ENCODE measurements around the gene RBMS1. TPM values are rescaled to one million over a fixed set of nuclear protein-coding genes. Genes with fewer than 3 reads are reported as not detected.
A peak's percentile ranks its signal among the peaks of the same experiment; 100 is the strongest.

RBMS1 gene
- total RNA-seq, 1 donor from 2014 or later, result 53.0 TPM

DNA sequence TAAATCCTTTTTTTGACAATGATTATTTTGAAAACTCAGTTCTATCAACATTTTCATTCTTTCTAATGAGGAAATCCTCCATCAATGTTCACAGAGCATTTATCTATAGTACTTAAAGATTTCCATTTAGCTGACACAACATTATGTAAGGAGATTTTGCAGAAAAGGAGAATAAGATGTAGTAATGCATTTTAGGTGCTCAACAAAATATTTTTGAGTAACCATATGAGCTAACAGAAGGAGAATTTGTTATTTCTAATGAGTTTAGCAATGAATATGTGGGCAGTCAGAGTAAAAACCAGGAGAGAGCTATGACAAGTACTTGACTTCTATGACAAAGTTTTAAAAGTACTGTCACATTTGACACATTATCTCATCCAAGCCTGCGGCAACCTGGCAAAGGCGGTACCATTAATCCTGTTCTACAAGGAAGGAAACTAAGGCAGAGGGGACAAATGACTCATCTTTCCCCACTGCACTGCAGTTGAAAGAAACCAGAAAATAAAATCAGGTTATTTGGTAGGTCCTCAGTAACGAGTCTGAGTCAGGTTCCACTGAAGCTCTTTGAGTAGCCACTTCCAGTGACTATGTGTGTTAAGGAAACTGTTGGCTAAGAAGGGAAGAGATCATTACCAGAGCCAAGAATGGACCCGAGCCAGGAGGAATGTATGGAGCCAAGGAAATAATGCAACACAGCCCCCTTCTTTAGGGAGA, 159.4 kb downstream of the RBMS1 start:
- intact Hi-C loops (cut with DNase I), result no loop called here
- ATAC-seq (ENCODE audit: poor library complexity) (no peak), DNase-seq (no peak)

DNA sequence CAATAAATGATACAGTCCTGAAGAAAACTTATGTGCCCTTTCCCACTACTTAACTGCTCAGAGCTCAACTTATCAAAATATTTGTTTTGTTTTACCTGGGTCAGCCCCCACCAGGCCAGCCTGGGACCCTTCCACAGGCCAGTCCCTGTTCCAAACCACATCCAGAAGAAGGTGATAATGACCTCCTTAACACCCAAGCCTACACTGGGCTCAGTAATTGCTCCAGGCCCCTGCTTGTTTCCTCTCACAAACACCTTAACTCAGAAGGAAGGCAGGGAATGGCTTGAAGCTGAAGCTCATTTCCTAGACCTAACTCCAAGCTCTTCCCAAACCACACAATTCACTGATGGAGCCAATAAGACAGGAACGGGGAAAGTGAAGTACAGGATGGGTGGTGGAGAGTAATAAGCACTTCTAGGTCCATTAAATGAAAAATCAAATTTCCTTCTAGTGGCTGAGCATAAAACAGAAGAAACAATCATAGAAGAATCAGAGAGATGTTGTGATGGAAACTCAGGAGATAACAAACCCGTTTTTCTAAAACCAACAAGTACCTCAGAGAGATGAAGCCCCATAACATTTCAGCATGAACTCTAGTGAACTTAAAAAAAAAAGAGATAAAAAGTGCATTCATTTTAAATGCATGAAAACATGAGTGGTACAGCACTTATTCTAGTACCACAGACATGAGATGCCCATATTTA, 160.1 kb downstream of the RBMS1 start:
- DNase-seq (no peak), ATAC-seq (ENCODE audit: poor library complexity) (no peak)
- intact Hi-C loops (cut with DNase I), result no loop called here

DNA sequence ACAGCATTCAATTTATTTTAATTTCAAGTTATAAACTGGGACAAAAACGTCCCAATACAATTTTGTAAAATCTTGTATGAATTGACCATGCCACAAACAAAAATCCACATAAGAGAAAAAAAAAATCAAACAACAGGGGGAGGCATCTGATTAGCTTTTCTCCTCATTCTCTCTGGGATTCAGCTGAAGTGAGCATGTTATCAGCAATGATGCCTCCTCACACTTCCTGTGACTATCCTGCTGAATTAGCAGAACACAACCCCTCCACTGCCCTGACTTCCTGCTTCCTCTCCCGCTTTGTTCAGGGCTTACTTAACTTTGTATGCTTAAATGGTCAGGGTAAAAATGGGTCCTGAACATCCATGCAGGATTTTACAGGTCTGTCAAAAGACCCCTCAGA, 161.3 kb downstream of the RBMS1 start:
- intact Hi-C loops (cut with DNase I), result no loop called here
- ATAC-seq (ENCODE audit: poor library complexity) (peak; percentile 45), DNase-seq (no peak)

- intact Hi-C loops (cut with DNase I), result no loop called here
Observed at GRCh38 chr2:160331258-160332025, 162.2 kb downstream of the RBMS1 start.

GRCh38 chr2:160328811-160329527, 164.6 kb downstream of the RBMS1 start:
- ATAC-seq (ENCODE audit: poor library complexity) (peak; percentile 66), DNase-seq (no peak)
- intact Hi-C loops (cut with DNase I), result loop anchor here (10.0 kb wide), 2 partner anchors 76 to 646 kb away; no protein-coding TSS in a partner anchor

More at GRCh38 chr2:160331258-160332025, 162.2 kb downstream of the RBMS1 start:
- DNase-seq (peak; percentile 62), ATAC-seq (ENCODE audit: poor library complexity) (peak; percentile 85)

- no peak for ATAC-seq (ENCODE audit: poor library complexity)
- intact Hi-C loops (cut with DNase I), result loop anchor here (10.0 kb wide), 2 partner anchors 78 to 648 kb away; no protein-coding TSS in a partner anchor
- no peak for DNase-seq
Observed at GRCh38 chr2:160326786-160327185, 166.8 kb downstream of the RBMS1 start.

GRCh38 chr2:160325418-160325817, 168.2 kb downstream of the RBMS1 start:
- DNase-seq (no peak), ATAC-seq (ENCODE audit: poor library complexity) (no peak)

DNA sequence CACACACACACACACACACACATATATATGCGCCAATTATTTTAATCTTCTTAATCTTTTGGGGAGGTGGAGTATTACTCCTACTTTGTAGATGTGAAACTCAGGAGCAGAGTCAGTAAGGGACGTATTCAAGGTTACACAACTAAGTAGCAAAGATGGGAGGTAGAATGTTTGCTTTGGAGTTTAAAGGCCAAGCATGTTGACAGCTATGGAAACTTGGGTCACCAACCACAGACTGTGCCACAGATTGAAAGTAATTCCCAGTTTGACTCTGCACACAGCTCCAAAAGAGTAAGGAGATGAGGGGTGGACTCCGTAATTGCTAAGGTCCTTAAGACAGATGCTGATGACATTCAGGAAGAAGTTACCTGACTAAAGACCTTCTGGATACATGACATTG, 168.7 kb downstream of the RBMS1 start:
- no peak for DNase-seq
- ATAC-seq (ENCODE audit: poor library complexity), result no peak
- intact Hi-C loops (cut with DNase I), result loop anchor here (10.0 kb wide), 2 partner anchors 80 to 650 kb away; no protein-coding TSS in a partner anchor

More at GRCh38 chr2:160325418-160325817, 168.2 kb downstream of the RBMS1 start:
- intact Hi-C loops (cut with DNase I), result loop anchor here (10.0 kb wide), 2 partner anchors 79 to 649 kb away; no protein-coding TSS in a partner anchor

- ATAC-seq (ENCODE audit: poor library complexity) (peak; percentile 48), DNase-seq (peak; percentile 71)
- intact Hi-C loops (cut with DNase I), result loop anchor here (10.0 kb wide), 2 partner anchors 81 to 651 kb away; no protein-coding TSS in a partner anchor
Observed at GRCh38 chr2:160324161-160324800, 169.3 kb downstream of the RBMS1 start.

DNA sequence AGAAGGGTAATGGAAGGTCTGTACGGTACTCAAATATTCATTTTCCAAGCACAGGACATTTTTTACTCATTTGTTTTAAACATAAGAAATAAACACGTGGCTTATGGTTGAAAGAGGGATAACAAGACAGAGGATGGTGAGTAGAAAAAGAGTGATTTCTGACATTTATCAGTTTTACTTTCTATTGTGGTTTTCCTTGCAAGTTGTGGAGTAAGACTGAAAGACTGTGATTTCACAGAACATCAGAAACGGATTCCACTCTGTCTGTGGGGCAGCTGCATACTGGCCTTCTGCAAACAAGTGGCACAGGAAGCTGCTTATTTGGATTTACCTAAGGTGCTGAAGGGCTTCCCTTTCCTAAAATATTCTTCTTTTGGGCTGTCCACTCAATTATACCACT, 171.3 kb downstream of the RBMS1 start:
- DNase-seq (no peak), ATAC-seq (ENCODE audit: poor library complexity) (no peak)
- intact Hi-C loops (cut with DNase I), result loop anchor here (10.0 kb wide), 2 partner anchors 82 to 652 kb away; no protein-coding TSS in a partner anchor

DNA sequence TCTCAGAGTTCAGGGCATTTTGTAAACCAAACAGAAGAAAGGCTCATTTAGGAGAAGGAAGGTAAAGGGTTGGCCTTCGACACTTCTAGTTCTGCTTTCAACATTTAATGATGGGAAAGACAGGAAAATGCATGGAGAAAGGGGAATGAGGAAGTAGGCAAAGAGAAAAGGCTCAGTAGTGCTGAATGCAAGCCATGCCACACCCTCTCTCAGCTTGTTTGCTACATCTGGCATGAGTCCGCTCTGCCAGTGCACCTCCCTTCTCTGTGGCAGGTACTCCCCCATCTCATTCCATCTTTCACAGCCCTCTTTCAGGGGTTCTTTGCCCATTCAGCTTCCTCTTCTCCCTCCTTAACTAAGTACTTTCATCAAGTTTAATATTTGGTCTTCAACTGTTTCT, 172.6 kb downstream of the RBMS1 start:
- no peak for DNase-seq
- ATAC-seq (ENCODE audit: poor library complexity), result peak; percentile 25
- intact Hi-C loops (cut with DNase I), result loop anchor here (10.0 kb wide), 2 partner anchors 84 to 654 kb away; no protein-coding TSS in a partner anchor

- no peak for ATAC-seq (ENCODE audit: poor library complexity)
- intact Hi-C loops (cut with DNase I), result loop anchor here (10.0 kb wide), 2 partner anchors 85 to 655 kb away; no protein-coding TSS in a partner anchor
- DNase-seq, result no peak
Observed at GRCh38 chr2:160319700-160320099, 173.9 kb downstream of the RBMS1 start.

GRCh38 chr2:160318218-160318617, 175.4 kb downstream of the RBMS1 start:
- DNase-seq (no peak), ATAC-seq (ENCODE audit: poor library complexity) (no peak)
- intact Hi-C loops (cut with DNase I), result no loop called here

DNA sequence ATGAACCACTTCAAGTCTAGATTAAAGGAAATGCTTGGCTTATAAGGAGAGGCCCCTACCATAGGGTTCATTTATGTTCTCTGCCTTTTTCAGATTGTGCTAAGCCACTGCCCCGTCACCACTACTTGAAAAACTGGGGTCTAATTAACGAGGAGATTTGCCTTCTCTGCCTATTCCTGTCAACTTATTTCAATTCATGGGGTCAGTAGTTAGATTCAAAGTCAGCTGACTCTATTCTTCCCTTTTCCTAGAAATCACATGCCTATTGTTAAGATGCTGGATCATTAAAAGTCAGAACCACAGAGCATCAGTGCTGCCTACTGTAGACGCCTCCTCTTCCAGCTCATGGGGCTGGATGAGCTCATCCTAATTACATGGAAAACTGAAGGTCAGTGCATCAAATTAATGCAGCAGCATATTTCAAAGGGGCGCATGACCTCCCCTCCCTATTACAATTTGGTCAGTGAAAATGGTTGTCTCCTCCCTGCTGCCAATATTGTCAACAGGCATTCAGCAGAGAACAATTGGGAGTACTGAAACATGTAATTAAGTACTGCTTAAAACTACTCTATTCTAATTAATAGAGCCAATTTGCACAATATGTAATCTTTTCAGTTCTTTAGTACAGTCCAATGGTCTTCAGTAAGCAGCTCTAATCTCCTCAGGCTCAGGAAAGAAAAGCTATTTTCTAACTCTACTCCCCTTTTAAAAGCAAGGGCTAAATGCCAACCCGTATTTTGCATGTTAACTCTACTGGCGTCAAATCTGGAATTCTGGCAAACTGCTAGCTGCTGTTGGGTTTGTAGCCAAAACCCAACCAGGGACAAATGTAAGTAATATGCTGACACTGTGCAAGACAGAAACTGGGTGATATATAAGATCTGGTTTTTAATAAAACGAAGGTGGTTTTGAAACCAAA, 176.2 kb downstream of the RBMS1 start:
- DNase-seq (no peak), ATAC-seq (ENCODE audit: poor library complexity) (peak; percentile 67)
- intact Hi-C loops (cut with DNase I), result no loop called here

DNA sequence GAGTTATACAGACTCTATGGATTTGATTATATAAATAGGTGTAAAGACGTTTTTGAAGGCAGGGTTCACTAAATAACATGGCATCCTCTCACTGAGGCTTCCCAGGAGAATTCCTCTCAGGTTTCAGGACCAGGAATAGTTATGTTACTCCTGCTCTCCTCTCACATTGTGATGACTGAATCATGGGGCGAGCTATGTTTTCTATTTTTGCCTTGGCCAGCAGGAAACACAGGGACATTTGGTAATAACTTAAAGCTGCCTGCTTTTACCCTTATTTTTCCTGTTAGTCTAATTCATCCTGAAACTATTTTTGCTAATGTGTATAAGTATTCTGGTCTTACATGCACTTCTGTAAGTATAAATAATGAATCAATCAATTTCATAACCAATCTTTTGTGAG, 178.3 kb downstream of the RBMS1 start:
- intact Hi-C loops (cut with DNase I), result no loop called here
- DNase-seq, result no peak
- peak; percentile 34 for ATAC-seq (ENCODE audit: poor library complexity)

- ATAC-seq (ENCODE audit: poor library complexity) (peak; percentile 47), DNase-seq (no peak)
Observed at GRCh38 chr2:160310118-160310828, 183.3 kb downstream of the RBMS1 start.

More at GRCh38 chr2:160310118-160310828, 183.3 kb downstream of the RBMS1 start:
- intact Hi-C loops (cut with DNase I), result no loop called here

All from Right ventricle myocardium superior (tissue), 1 donor.